ENCODE data around the gene IZUMO1. TPM values are rescaled to one million over a fixed set of nuclear protein-coding genes. Genes with fewer than 3 reads are reported as not detected.

Gene IZUMO1
- total RNA-seq, 1 experiment from 2014 or later = 10.3 TPM

DNA sequence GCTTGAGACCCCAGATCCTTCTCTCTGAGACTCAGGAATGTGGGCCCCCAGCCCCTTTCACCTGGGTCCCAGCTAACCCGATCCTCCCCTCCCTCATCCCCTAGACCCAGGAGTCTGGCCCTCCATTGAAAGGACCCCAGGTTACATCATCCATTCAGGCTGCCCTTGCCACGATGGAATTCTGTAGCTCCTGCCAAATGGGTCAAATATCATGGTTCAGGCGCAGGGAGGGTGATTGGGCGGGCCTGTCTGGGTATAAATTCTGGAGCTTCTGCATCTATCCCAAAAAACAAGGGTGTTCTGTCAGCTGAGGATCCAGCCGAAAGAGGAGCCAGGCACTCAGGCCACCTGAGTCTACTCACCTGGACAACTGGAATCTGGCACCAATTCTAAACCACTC, 9.1 kb upstream of the IZUMO1 start:
- peaks cover 35% of the 10 kb centered on the region for H3K4me1 ChIP-seq
- CTCF ChIA-PET = no interaction called here
- no peaks in the 10 kb centered on the region for H3K27me3 ChIP-seq (replicated peaks; ENCODE audit: control insufficient read depth, insufficient read depth, low read length)
- Mint-ChIP-seq H3K27me3 (ENCODE audit: insufficient read depth, unreplicated experiment) (no peaks in the 10 kb centered on the region), H3K4me1 (ENCODE audit: low read depth, unreplicated experiment) (peaks cover 29% of the 10 kb centered on the region), H3K27ac (ENCODE audit: unreplicated experiment) (peak overlapping the region; percentile 95), H3K4me3 (ENCODE audit: unreplicated experiment) (no peak overlapping the region), H3K9me3 (ENCODE audit: unreplicated experiment) (no peaks in the 10 kb centered on the region), H3K36me3 (ENCODE audit: insufficient read depth, unreplicated experiment) (peaks cover 22% of the 10 kb centered on the region)
- POLR2A ChIA-PET = no interaction called here
- intact Hi-C loops (cut with micrococcal nuclease; ENCODE audit: unreplicated experiment) = no loop called here
- H3K9me3 ChIP-seq = no peaks in the 10 kb centered on the region
- TSS peak; percentile 51 for BruUV-seq (replicated peaks)
- H3K36me3 ChIP-seq (ENCODE audit: control insufficient read depth, insufficient read depth, low read length) = no peaks in the 10 kb centered on the region
- no peak for DNase-seq
- TF ChIP-seq, protein P1, sequence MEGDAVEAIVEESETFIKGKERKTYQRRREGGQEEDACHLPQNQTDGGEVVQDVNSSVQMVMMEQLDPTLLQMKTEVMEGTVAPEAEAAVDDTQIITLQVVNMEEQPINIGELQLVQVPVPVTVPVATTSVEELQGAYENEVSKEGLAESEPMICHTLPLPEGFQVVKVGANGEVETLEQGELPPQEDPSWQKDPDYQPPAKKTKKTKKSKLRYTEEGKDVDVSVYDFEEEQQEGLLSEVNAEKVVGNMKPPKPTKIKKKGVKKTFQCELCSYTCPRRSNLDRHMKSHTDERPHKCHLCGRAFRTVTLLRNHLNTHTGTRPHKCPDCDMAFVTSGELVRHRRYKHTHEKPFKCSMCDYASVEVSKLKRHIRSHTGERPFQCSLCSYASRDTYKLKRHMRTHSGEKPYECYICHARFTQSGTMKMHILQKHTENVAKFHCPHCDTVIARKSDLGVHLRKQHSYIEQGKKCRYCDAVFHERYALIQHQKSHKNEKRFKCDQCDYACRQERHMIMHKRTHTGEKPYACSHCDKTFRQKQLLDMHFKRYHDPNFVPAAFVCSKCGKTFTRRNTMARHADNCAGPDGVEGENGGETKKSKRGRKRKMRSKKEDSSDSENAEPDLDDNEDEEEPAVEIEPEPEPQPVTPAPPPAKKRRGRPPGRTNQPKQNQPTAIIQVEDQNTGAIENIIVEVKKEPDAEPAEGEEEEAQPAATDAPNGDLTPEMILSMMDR (IDR thresholded peaks at IDR 0.05; ENCODE audit: insufficient read depth in 1 of 2, low read depth in 1 of 2, low read length in 1 of 2, severe bottlenecking in 1 of 2, unreplicated experiment in 1 of 2) = no peak
- no peak overlapping the region for H3K4me3 ChIP-seq (ENCODE audit: low read depth, low read length)

GRCh38 chr19:48755084-48755641, 8.5 kb upstream of the IZUMO1 start, which contains the start of gene FGF21:
Gene FGF21 (plus strand): TSS chr19:48755524. CDS start chr19:48756237, 713 bp downstream.
- peaks cover 29% of the 10 kb centered on the region for H3K4me1 Mint-ChIP-seq (ENCODE audit: low read depth, unreplicated experiment)
- H3K9me3 Mint-ChIP-seq (ENCODE audit: unreplicated experiment) = no peaks in the 10 kb centered on the region
- peak; percentile 68 to 82 for DNase-seq
- no peaks in the 10 kb centered on the region for H3K27me3 Mint-ChIP-seq (ENCODE audit: insufficient read depth, unreplicated experiment)
- peaks cover 29% of the 10 kb centered on the region for H3K36me3 Mint-ChIP-seq (ENCODE audit: insufficient read depth, unreplicated experiment)
- intact Hi-C loops (cut with micrococcal nuclease; ENCODE audit: unreplicated experiment) = no loop called here
- H3K9me3 ChIP-seq = no peaks in the 10 kb centered on the region
- no peak within 1 kb of the TSS for H3K4me3 ChIP-seq (ENCODE audit: low read depth, low read length)
- H3K4me1 ChIP-seq = peaks cover 31% of the 10 kb centered on the region
- ChIA-PET CTCF (interaction anchor here (1.0 kb wide), 1 partner anchor 238 kb away, joined by 3 read pairs; the partner anchor contains the start of gene RUVBL2), POLR2A (no interaction called here)
- H3K27ac Mint-ChIP-seq (ENCODE audit: unreplicated experiment) = peak within 1 kb of the TSS; percentile 96
- no peaks in the 10 kb centered on the region for H3K27me3 ChIP-seq (replicated peaks; ENCODE audit: control insufficient read depth, insufficient read depth, low read length)
- H3K4me3 Mint-ChIP-seq (ENCODE audit: unreplicated experiment) = peak within 1 kb of the TSS; percentile 89
- no TSS peak for BruUV-seq (replicated peaks)
- TF ChIP-seq, protein P1 (IDR thresholded peaks at IDR 0.05; ENCODE audit: insufficient read depth in 1 of 2, low read depth in 1 of 2, low read length in 1 of 2, severe bottlenecking in 1 of 2, unreplicated experiment in 1 of 2) = no peak
- H3K36me3 ChIP-seq (ENCODE audit: control insufficient read depth, insufficient read depth, low read length) = no peaks in the 10 kb centered on the region

DNA sequence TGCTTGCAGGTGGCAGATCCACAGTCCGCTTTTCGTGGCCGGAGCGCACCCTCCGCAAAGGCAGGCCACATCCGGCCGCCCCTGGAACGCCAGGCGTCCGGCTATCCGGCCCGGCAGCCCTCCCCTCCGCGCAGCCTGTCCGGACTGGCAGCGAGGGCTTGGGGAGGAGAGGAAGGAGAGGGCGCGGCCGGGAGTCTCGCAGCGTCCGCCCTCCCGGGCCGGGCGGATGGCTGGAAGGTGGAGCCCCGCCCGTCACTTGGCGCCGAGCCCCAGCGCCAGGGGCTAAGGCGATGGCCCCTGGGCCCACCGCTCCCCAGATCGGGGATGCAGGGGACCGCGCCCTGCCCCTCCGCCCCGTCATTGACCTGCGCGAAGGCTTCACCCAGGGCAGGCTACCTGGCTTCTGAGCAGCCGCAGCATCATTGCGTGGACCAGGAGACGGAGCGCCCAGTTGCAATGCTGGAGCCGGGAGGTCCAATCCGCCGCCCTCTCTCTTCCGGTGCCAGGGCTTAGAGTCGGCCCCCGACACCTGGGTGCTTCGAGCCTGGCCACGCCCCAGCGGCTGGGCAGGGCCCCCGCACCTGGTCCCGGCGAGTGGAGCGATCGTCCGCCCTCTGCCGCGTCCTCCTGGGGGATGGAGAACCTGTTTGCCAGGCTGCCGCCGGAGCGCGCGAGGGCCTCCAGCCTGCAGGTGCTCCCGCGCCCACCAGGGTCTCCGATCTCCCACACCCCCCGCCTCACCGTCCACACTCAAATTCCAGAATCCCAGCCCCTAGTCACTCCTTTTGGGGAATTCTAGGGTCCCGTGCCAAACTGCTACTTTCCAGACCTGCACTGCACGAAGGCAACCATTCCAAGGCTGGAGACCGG, 6.0 kb upstream of the IZUMO1 start, which contains the start of gene FUT1:
FUT1 (minus strand) TSS at position 146 of the 870 bp plus-strand sequence. CDS start 1,360 bp downstream, outside the sequence.
- DNase-seq = peak; percentile 97 to 99
- no TSS peak for BruUV-seq (replicated peaks)
- H3K27ac Mint-ChIP-seq (ENCODE audit: unreplicated experiment) = peak within 1 kb of the TSS; percentile 96
- H3K4me1 Mint-ChIP-seq (ENCODE audit: low read depth, unreplicated experiment) = peaks cover 33% of the 10 kb centered on the region
- no peaks in the 10 kb centered on the region for H3K27me3 Mint-ChIP-seq (ENCODE audit: insufficient read depth, unreplicated experiment)
- Histone ChIP-seq H3K4me3 (ENCODE audit: low read depth, low read length) (peak within 1 kb of the TSS; percentile 39), H3K27me3 (replicated peaks; ENCODE audit: control insufficient read depth, insufficient read depth, low read length) (no peaks in the 10 kb centered on the region), H3K9me3 (no peaks in the 10 kb centered on the region), H3K36me3 (ENCODE audit: control insufficient read depth, insufficient read depth, low read length) (no peaks in the 10 kb centered on the region), H3K4me1 (peaks cover 31% of the 10 kb centered on the region)
- intact Hi-C loops (cut with micrococcal nuclease; ENCODE audit: unreplicated experiment) = loop anchor here (1.0 kb wide), 1 partner anchor 13 kb away; no protein-coding TSS in a partner anchor
- peak within 1 kb of the TSS; percentile 89 for H3K4me3 Mint-ChIP-seq (ENCODE audit: unreplicated experiment)
- H3K36me3 Mint-ChIP-seq (ENCODE audit: insufficient read depth, unreplicated experiment) = peaks cover 43% of the 10 kb centered on the region
- TF ChIP-seq, protein P1 (IDR thresholded peaks at IDR 0.05; ENCODE audit: insufficient read depth in 1 of 2, low read depth in 1 of 2, low read length in 1 of 2, severe bottlenecking in 1 of 2, unreplicated experiment in 1 of 2) = peak; percentile 64 to 71
- H3K9me3 Mint-ChIP-seq (ENCODE audit: unreplicated experiment) = no peaks in the 10 kb centered on the region
- ChIA-PET CTCF (no interaction called here), POLR2A (no interaction called here)

Data from Caco-2 (cell line).